Liver (tissue), 9 donors: ENCODE results near the gene RAPGEF2. TPM values are rescaled to one million over a fixed set of nuclear protein-coding genes. Genes with fewer than 3 reads are reported as not detected.
A peak's percentile ranks its signal among the peaks of the same experiment; 100 is the strongest.

Source experiments
- DNase-seq: peaks from one replicate; pipeline ENCODE4 v3.0.0-alpha.2; 2017; ENCODE audit warnings: low spot score
- H3K27ac ChIP-seq, 2 donors: one replicate each; pipeline ENCODE4 v1.7.0; 2013; ENCODE audit warnings: inconsistent platforms in 2 of 2, low read length in 2 of 2, control low read depth in 1 of 2, low read depth in 1 of 2, mild to moderate bottlenecking in 1 of 2
- H3K27me3 ChIP-seq, 4 donors: one replicate each; pipeline versions ENCODE4 v1.6.1 to v1.7.0; 2013; ENCODE audit warnings: low read length in 3 of 4, inconsistent platforms in 1 of 4, mild to moderate bottlenecking in 1 of 4, moderate library complexity in 1 of 4; ENCODE audit not compliant: control insufficient read depth in 4 of 4, insufficient read depth in 4 of 4
- H3K36me3 ChIP-seq, 4 donors: one replicate each; pipeline versions ENCODE4 v1.6.1 to v1.7.0; 2013; ENCODE audit warnings: low read length in 3 of 4, mild to moderate bottlenecking in 3 of 4, low read depth in 1 of 4, moderate library complexity in 1 of 4; ENCODE audit not compliant: control insufficient read depth in 4 of 4, insufficient read depth in 3 of 4
- H3K4me1 ChIP-seq, 4 donors: one replicate each; pipeline versions ENCODE4 v1.6.1 to v1.7.0; 2013; ENCODE audit warnings: low read length in 3 of 4, mild to moderate bottlenecking in 3 of 4, moderate library complexity in 1 of 4; ENCODE audit not compliant: control insufficient read depth in 4 of 4, insufficient read depth in 4 of 4
- H3K4me3 ChIP-seq, 3 donors: one replicate each; pipeline versions ENCODE4 v1.6.1 to v1.7.0; 2013; ENCODE audit warnings: low read length in 3 of 3, control low read depth in 1 of 3, low read depth in 1 of 3, mild to moderate bottlenecking in 1 of 3
- H3K9ac ChIP-seq, 2 donors: one replicate each; pipeline ENCODE4 v1.7.0; 2013; ENCODE audit warnings: low read length in 2 of 2, mild to moderate bottlenecking in 2 of 2, moderate library complexity in 2 of 2, control low read depth in 1 of 2, low read depth in 1 of 2
- H3K9me3 ChIP-seq, 4 donors: one replicate each; pipeline versions ENCODE4 v1.6.1 to v1.7.0; 2013; ENCODE audit warnings: low read length in 3 of 4; ENCODE audit not compliant: control insufficient read depth in 4 of 4
- ATF3 ChIP-seq: IDR thresholded peaks from 2 replicates; pipeline ENCODE4 v1.6.1; 2016; ENCODE audit warnings: antibody characterized with exemption
- EGR1 ChIP-seq, 2 donors: IDR thresholded peaks; 2 replicates each; pipeline ENCODE4 v1.6.1; 2016 to 2018; ENCODE audit warnings: antibody characterized with exemption in 2 of 2, low read depth in 2 of 2
- FOXA1 ChIP-seq: IDR thresholded peaks from 2 replicates; pipeline ENCODE4 v1.6.1; 2016; ENCODE audit warnings: antibody characterized with exemption
- FOXA2 ChIP-seq: IDR thresholded peaks from 2 replicates; pipeline ENCODE4 v1.6.1; 2016; ENCODE audit warnings: antibody characterized with exemption
- GABPA ChIP-seq, 2 donors: IDR thresholded peaks in 1 of 2; conservative IDR thresholded peaks in 1 of 2; 2 replicates each; pipeline ENCODE4 v1.6.1; 2016; ENCODE audit warnings: antibody characterized with exemption in 2 of 2, mild to moderate bottlenecking in 1 of 2, moderate library complexity in 1 of 2
- HNF4A ChIP-seq, 2 donors: conservative IDR thresholded peaks; 2 replicates each; pipeline ENCODE4 v1.6.1; 2016; ENCODE audit warnings: antibody characterized with exemption in 2 of 2, mild to moderate bottlenecking in 2 of 2
- HNF4G ChIP-seq: IDR thresholded peaks from 2 replicates; pipeline ENCODE4 v1.6.1; 2016; ENCODE audit warnings: antibody characterized with exemption
- JUND ChIP-seq, 2 donors: IDR thresholded peaks; 2 replicates each; pipeline ENCODE4 v1.6.1; 2016; ENCODE audit warnings: antibody characterized with exemption in 2 of 2
- NR2F2 ChIP-seq: IDR thresholded peaks from 2 replicates; pipeline ENCODE4 v1.6.1; 2016; ENCODE audit warnings: antibody characterized with exemption
- RAD21 ChIP-seq, 2 donors: IDR thresholded peaks; 2 replicates each; pipeline ENCODE4 v1.6.1; 2016; ENCODE audit warnings: antibody characterized with exemption in 2 of 2, mild to moderate bottlenecking in 2 of 2
- RXRA ChIP-seq, 2 donors: IDR thresholded peaks; 2 replicates each; pipeline ENCODE4 v1.6.1; 2017 to 2018; ENCODE audit warnings: antibody characterized with exemption in 2 of 2, mild to moderate bottlenecking in 1 of 2
- TAF1 ChIP-seq: conservative IDR thresholded peaks from 2 replicates; pipeline ENCODE4 v1.6.1; 2016; ENCODE audit warnings: antibody characterized with exemption, mild to moderate bottlenecking
- YY1 ChIP-seq: IDR thresholded peaks from 2 replicates; pipeline ENCODE4 v1.6.1; 2016; ENCODE audit warnings: antibody characterized with exemption, mild to moderate bottlenecking
- WGBS: extraction: QIAGEN DNeasy Blood & Tissue Kit; methylation state at CpG from one replicate; pipeline ENCODE4 v1.1.7; 2013; 5-methylcytosine and 5-hydroxymethylcytosine counted together
- polyA plus RNA-seq, 2 donors: library from polyadenylated mRNA; stranded (reverse) in 1 of 2; unstranded in 1 of 2; fragments of 200-250 nt in 1 of 2; fragments of >200 nt in 1 of 2; fragmentation: Nextera tagmentation in 1 of 2; extraction: Ambion mirVana in 1 of 2; gene quantifications; one replicate each; pipeline versions ENCODE4 v1.2.1 to v1.2.3, GENCODE V29; 2013 to 2015
- total RNA-seq, 2 donors: library from RNA; depleted of rRNA; stranded (reverse); fragments of >200 nt; gene quantifications; one replicate each; pipeline ENCODE4 v1.2.3, GENCODE V29; 2014
- TF ChIP-seq, protein P1 (sequence below): IDR thresholded peaks from 2 replicates; pipeline ENCODE4 v1.6.1; 2016; ENCODE audit warnings: antibody characterized with exemption, mild to moderate bottlenecking
- donor health status: healthy.
- donor health status: healthy.
- donor health status: healthy.
- donor health status: healthy.
- donor health status: healthy.

RAPGEF2 gene
- total and polyA plus RNA-seq, 4 donors: 7.3 to 90.4 (median 32.2) TPM

DNA sequence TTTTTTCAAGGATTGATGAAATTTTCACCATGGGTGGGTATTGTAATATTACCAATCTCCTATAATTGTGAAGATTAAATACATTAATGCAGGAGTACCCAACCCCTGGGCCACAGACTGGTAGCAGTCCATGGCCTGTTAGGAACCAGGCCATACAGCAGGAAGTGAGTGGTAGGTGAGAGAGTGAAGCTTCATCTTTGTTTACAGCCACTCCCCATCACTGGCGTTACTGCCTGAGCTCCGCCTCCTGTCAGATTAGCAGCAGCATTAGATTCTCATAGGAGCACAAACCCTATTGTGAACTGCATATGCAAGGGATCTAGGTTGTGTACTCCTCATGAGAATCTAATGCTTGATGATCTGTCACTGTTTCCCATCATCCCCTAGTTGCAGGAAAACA is 15.1 kb downstream of the RAPGEF2 start:
- Histone ChIP-seq H3K4me1 (peaks cover 1 to 12% (median 6%) of the 10 kb centered on the region in 4 donors), H3K27ac (peak overlapping the region; percentile 11 to 31), H3K36me3 (no peaks in the 10 kb centered on the region), H3K9ac (no peak overlapping the region), H3K4me3 (no peak overlapping the region), H3K27me3 (no peaks in the 10 kb centered on the region), H3K9me3 (no peaks in the 10 kb centered on the region)
- no peak for DNase-seq
- 66% methylated on average over 2 of the region's 2 CpGs for WGBS
- no peak for TF ChIP-seq ATF3
- no peak for TF ChIP-seq FOXA2
- no peak for TF ChIP-seq RXRA (IDR thresholded peaks at IDR 0.05)
- no peak for TF ChIP-seq EGR1 (IDR thresholded peaks at IDR 0.05; ENCODE audit: low read depth in 2 of 2)
- TF ChIP-seq, protein P1, sequence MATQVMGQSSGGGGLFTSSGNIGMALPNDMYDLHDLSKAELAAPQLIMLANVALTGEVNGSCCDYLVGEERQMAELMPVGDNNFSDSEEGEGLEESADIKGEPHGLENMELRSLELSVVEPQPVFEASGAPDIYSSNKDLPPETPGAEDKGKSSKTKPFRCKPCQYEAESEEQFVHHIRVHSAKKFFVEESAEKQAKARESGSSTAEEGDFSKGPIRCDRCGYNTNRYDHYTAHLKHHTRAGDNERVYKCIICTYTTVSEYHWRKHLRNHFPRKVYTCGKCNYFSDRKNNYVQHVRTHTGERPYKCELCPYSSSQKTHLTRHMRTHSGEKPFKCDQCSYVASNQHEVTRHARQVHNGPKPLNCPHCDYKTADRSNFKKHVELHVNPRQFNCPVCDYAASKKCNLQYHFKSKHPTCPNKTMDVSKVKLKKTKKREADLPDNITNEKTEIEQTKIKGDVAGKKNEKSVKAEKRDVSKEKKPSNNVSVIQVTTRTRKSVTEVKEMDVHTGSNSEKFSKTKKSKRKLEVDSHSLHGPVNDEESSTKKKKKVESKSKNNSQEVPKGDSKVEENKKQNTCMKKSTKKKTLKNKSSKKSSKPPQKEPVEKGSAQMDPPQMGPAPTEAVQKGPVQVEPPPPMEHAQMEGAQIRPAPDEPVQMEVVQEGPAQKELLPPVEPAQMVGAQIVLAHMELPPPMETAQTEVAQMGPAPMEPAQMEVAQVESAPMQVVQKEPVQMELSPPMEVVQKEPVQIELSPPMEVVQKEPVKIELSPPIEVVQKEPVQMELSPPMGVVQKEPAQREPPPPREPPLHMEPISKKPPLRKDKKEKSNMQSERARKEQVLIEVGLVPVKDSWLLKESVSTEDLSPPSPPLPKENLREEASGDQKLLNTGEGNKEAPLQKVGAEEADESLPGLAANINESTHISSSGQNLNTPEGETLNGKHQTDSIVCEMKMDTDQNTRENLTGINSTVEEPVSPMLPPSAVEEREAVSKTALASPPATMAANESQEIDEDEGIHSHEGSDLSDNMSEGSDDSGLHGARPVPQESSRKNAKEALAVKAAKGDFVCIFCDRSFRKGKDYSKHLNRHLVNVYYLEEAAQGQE: no peak
- no peak for TF ChIP-seq RAD21 (IDR thresholded peaks at IDR 0.05)
- no peak for TF ChIP-seq TAF1
- no peak for TF ChIP-seq HNF4A (conservative IDR thresholded peaks at IDR 0.05)
- TF ChIP-seq JUND (IDR thresholded peaks at IDR 0.05): no peak
- TF ChIP-seq FOXA1: no peak
- TF ChIP-seq NR2F2: no peak
- no peak for TF ChIP-seq YY1
- no peak for TF ChIP-seq GABPA (IDR thresholded peaks at IDR 0.05 in 1 of 2, conservative IDR thresholded peaks at IDR 0.05 in 1 of 2)

DNA sequence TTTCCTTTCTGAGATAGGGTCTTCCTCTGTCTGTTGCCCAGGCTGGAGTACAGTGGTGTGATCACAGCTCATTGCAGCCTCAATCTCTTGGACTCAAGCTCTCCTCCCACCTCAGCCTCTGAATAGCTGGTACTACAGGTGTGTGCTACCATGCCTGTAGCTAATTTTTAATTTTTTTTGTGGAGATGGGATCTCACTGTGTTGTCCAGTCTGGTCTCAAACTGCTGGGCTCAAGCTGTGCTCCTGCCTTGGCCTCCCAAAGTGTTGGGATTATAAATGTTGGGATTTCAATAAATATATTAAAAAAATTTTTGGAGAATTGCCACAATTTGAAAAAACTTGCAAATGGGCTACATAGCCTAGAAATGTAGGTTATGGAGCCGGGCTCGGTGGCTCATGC is 18.5 kb downstream of the RAPGEF2 start:
- Histone ChIP-seq H3K9ac (no peak overlapping the region), H3K4me1 (peaks cover 1 to 12% (median 9%) of the 10 kb centered on the region in 4 donors), H3K27ac (no peak overlapping the region), H3K4me3 (no peak overlapping the region), H3K27me3 (no peaks in the 10 kb centered on the region), H3K36me3 (no peaks in the 10 kb centered on the region), H3K9me3 (no peaks in the 10 kb centered on the region)
- 99% methylated on average over 2 of the region's 2 CpGs for WGBS
- DNase-seq: no peak
- TF ChIP-seq ATF3 (no peak), RAD21 (IDR thresholded peaks at IDR 0.05) (no peak), RXRA (IDR thresholded peaks at IDR 0.05) (no peak), NR2F2 (no peak), FOXA2 (no peak), HNF4A (conservative IDR thresholded peaks at IDR 0.05) (no peak), YY1 (no peak), JUND (IDR thresholded peaks at IDR 0.05) (no peak), EGR1 (IDR thresholded peaks at IDR 0.05; ENCODE audit: low read depth in 2 of 2) (no peak), TAF1 (no peak), GABPA (IDR thresholded peaks at IDR 0.05 in 1 of 2, conservative IDR thresholded peaks at IDR 0.05 in 1 of 2) (no peak), HNF4G (no peak)
- TF ChIP-seq, protein P1: no peak
